MCF 10A (cell line): ENCODE measurements around the gene BAIAP2L1. TPM values are rescaled to one million over a fixed set of nuclear protein-coding genes. Genes with fewer than 3 reads are reported as not detected.

ENCODE experiments used
- BruUV-seq: library from RNA; stranded (reverse); fragments of 400-500 nt; replicated peaks from 2 replicates; lab custom pipeline; 2021; lab: Mats Ljungman, UMichigan
- CTCF ChIA-PET: fragments of 300-600 bp; sonication (Branson Sonifier 250); formaldehyde crosslinking; extraction: SDS; loops from one replicate; lab custom pipeline; 2021; ENCODE audit warnings: antibody characterized with exemption, inconsistent platforms; lab: Yijun Ruan, JAX
- POLR2A ChIA-PET: fragments of 300-600, 350-650 bp; sonication (Branson Sonifier 250); formaldehyde crosslinking; extraction: SDS; loops from one replicate; lab custom pipeline; 2020; ENCODE audit warnings: antibody characterized with exemption, inconsistent platforms; lab: Yijun Ruan, JAX
- DNase-seq: peaks from one replicate; pipeline ENCODE4 v3.0.0-alpha.2; 2018; ENCODE audit not compliant: unreplicated experiment
- H3K27ac Mint-ChIP-seq: one replicate; pipeline ENCODE4 v1.8.0; 2022; ENCODE audit warnings: mild to moderate bottlenecking, low read depth, mixed read lengths; ENCODE audit not compliant: unreplicated experiment
- H3K27me3 Mint-ChIP-seq: one replicate; pipeline ENCODE4 v1.8.0; 2022; ENCODE audit warnings: mixed read lengths; ENCODE audit not compliant: insufficient read depth, unreplicated experiment
- H3K36me3 Mint-ChIP-seq: one replicate; pipeline ENCODE4 v1.8.0; 2022; ENCODE audit warnings: mild to moderate bottlenecking, moderate library complexity, mixed read lengths; ENCODE audit not compliant: insufficient read depth, unreplicated experiment
- H3K4me1 Mint-ChIP-seq: one replicate; pipeline ENCODE4 v1.8.0; 2022; ENCODE audit warnings: mixed read lengths; ENCODE audit not compliant: insufficient read depth, unreplicated experiment
- H3K4me3 Mint-ChIP-seq: one replicate; pipeline ENCODE4 v1.8.0; 2022; ENCODE audit warnings: mild to moderate bottlenecking, moderate library complexity, mixed read lengths; ENCODE audit not compliant: unreplicated experiment
- H3K9me3 Mint-ChIP-seq: one replicate; pipeline ENCODE4 v1.8.0; 2022; ENCODE audit warnings: mixed read lengths; ENCODE audit not compliant: unreplicated experiment
- CTCF ChIP-seq: fragments of 200-600 bp; IDR thresholded peaks from one replicate; pipeline ENCODE4 v1.8.0; 2022; ENCODE audit warnings: antibody characterized with exemption, mild to moderate bottlenecking; ENCODE audit not compliant: unreplicated experiment
- intact Hi-C: fragments of 100-400 bp; cut with micrococcal nuclease; formaldehyde crosslinking; loops from 2 replicates; pipeline ENCODE4 v1.14.1; 2022
- total RNA-seq: library from RNA; stranded (reverse); gene quantifications from 2 replicates; pipeline ENCODE4 v1.2.3, GENCODE V29; 2022

The BAIAP2L1 gene
- total RNA-seq, 1 experiment from 2014 or later, result 60.2 TPM

GRCh38 chr7:98352621-98353020, 48.3 kb downstream of the BAIAP2L1 start:
- no TSS peak for BruUV-seq
- H3K27ac Mint-ChIP-seq, result peak overlapping the region; percentile 96
- H3K27me3 Mint-ChIP-seq, result no peaks in the 10 kb centered on the region
- H3K9me3 Mint-ChIP-seq, result no peaks in the 10 kb centered on the region
- DNase-seq, result peak; percentile 86
- peaks cover 36% of the 10 kb centered on the region for H3K4me1 Mint-ChIP-seq
- peaks cover 11% of the 10 kb centered on the region for H3K36me3 Mint-ChIP-seq
- intact Hi-C loops, result loop anchor here (1.0 to 5.0 kb wide), 2 partner anchors 47 to 65 kb away; no protein-coding TSS in a partner anchor
- ChIA-PET POLR2A (interaction anchor here (0.7 to 1.9 kb wide), 3 partner anchors 20 to 71 kb away, joined by 3 to 13 read pairs (median 5); partner anchors contain the start of gene BAIAP2L1), CTCF (no interaction called here)
- H3K4me3 Mint-ChIP-seq, result peak overlapping the region; percentile 38
- TF ChIP-seq CTCF, result no peak

- peak overlapping the region; percentile 50 for H3K4me3 Mint-ChIP-seq
- ChIA-PET CTCF (interaction anchor here (0.6 to 1.5 kb wide), 3 partner anchors 50 to 335 kb away, joined by 3 to 4 read pairs (median 3); partner anchors contain the start of gene BAIAP2L1), POLR2A (interaction anchor here (1.9 kb wide), 1 partner anchor 21 kb away, joined by 13 read pairs; no protein-coding TSS in a partner anchor)
- TF ChIP-seq CTCF, result no peak
- H3K27ac Mint-ChIP-seq, result peak overlapping the region; percentile 96
- intact Hi-C loops, result loop anchor here (5.0 kb wide), 1 partner anchor 66 kb away; no protein-coding TSS in a partner anchor
- no peaks in the 10 kb centered on the region for H3K9me3 Mint-ChIP-seq
- peaks cover 35% of the 10 kb centered on the region for H3K4me1 Mint-ChIP-seq
- BruUV-seq, result no TSS peak
- H3K36me3 Mint-ChIP-seq, result peaks cover 11% of the 10 kb centered on the region
- no peaks in the 10 kb centered on the region for H3K27me3 Mint-ChIP-seq
- no peak for DNase-seq
These were observed 49.8 kb downstream of the BAIAP2L1 start for GRCh38 chr7:98351136-98351535.

- BruUV-seq, result no TSS peak
- DNase-seq, result no peak
- H3K4me1 Mint-ChIP-seq, result peaks cover 22% of the 10 kb centered on the region
- TF ChIP-seq CTCF, result no peak
- H3K27me3 Mint-ChIP-seq, result no peaks in the 10 kb centered on the region
- intact Hi-C loops, result no loop called here
- peak overlapping the region; percentile 36 for H3K27ac Mint-ChIP-seq
- no peaks in the 10 kb centered on the region for H3K9me3 Mint-ChIP-seq
- H3K36me3 Mint-ChIP-seq, result peaks cover 7% of the 10 kb centered on the region
- ChIA-PET POLR2A (no interaction called here), CTCF (no interaction called here)
- no peak overlapping the region for H3K4me3 Mint-ChIP-seq
These were observed 52.0 kb downstream of the BAIAP2L1 start for GRCh38 chr7:98348726-98349474.

GRCh38 chr7:98346515-98347069, 54.3 kb downstream of the BAIAP2L1 start:
- POLR2A ChIA-PET, result interaction anchor here (0.8 to 1.2 kb wide), 2 partner anchors 10 to 59 kb away, joined by 4 read pairs; no protein-coding TSS in a partner anchor
- DNase-seq, result no peak
- Mint-ChIP-seq H3K4me3 (no peak overlapping the region), H3K4me1 (peaks cover 4% of the 10 kb centered on the region), H3K36me3 (peaks cover 6% of the 10 kb centered on the region), H3K9me3 (no peaks in the 10 kb centered on the region), H3K27ac (peak overlapping the region; percentile 66), H3K27me3 (no peaks in the 10 kb centered on the region)
- CTCF ChIA-PET, result interaction anchor here (0.5 to 0.6 kb wide), 4 partner anchors 11 to 1581 kb away, joined by 3 to 6 read pairs (median 4); no protein-coding TSS in a partner anchor
- no peak for TF ChIP-seq CTCF
- intact Hi-C loops, result no loop called here
- BruUV-seq, result no TSS peak
